CD4-positive, alpha-beta T cell treated with Interleukin-15 for 1 hour (primary cell): Measurements from ENCODE around the gene HS1BP3.
A peak's percentile ranks its signal among the peaks of the same experiment; 100 is the strongest.

Experiments
- DNase-seq: peaks from one replicate; pipeline ENCODE4 v3.0.0-alpha.2; 2020

The HS1BP3 gene

GRCh38 chr2:20615068-20615465 lies 35.8 kb downstream of the HS1BP3 start:
- peak; percentile 1 for DNase-seq

- DNase-seq = no peak
Observed at GRCh38 chr2:20614201-20615067, 36.5 kb downstream of the HS1BP3 start.

GRCh38 chr2:20612925-20613916 lies 37.7 kb downstream of the HS1BP3 start:
- no peak for DNase-seq

- DNase-seq = no peak
Observed at GRCh38 chr2:20611844-20612356, 39.0 kb downstream of the HS1BP3 start.

- peak; percentile 5 for DNase-seq
Observed at GRCh38 chr2:20611077-20611843, 39.6 kb downstream of the HS1BP3 start.

GRCh38 chr2:20609995-20610357 lies 40.9 kb downstream of the HS1BP3 start:
- DNase-seq = no peak

GRCh38 chr2:20609349-20609994 lies 41.4 kb downstream of the HS1BP3 start:
- peak; percentile 1 for DNase-seq

- peak; percentile 10 for DNase-seq
Observed at GRCh38 chr2:20608666-20609348, 42.1 kb downstream of the HS1BP3 start.

- no peak for DNase-seq
Observed at GRCh38 chr2:20607446-20607845, 43.5 kb downstream of the HS1BP3 start.

GRCh38 chr2:20606198-20606597 lies 44.7 kb downstream of the HS1BP3 start:
- DNase-seq = no peak

GRCh38 chr2:20604951-20605381 lies 45.9 kb downstream of the HS1BP3 start:
- DNase-seq = peak; percentile 10

- DNase-seq = peak; percentile 12
Observed at GRCh38 chr2:20604401-20604911, 46.4 kb downstream of the HS1BP3 start.

GRCh38 chr2:20603791-20604190 lies 47.1 kb downstream of the HS1BP3 start:
- DNase-seq = peak; percentile 2

GRCh38 chr2:20602803-20603202 lies 48.1 kb downstream of the HS1BP3 start:
- no peak for DNase-seq

- no peak for DNase-seq
Observed at GRCh38 chr2:20600756-20601325, 50.1 kb downstream of the HS1BP3 start.

- peak; percentile 0 for DNase-seq
Observed at GRCh38 chr2:20599861-20600461, 50.9 kb downstream of the HS1BP3 start.

- DNase-seq = peak; percentile 6
Observed at GRCh38 chr2:20599001-20599600, 51.8 kb downstream of the HS1BP3 start.

GRCh38 chr2:20597860-20598183 lies 53.1 kb downstream of the HS1BP3 start:
- DNase-seq = peak; percentile 2

- DNase-seq = peak; percentile 17
Observed at GRCh38 chr2:20596973-20597859, 53.7 kb downstream of the HS1BP3 start.
